ENCODE results near the gene GAS6.

GRCh38 chr13:113810640-113811039 is 53.2 kb downstream of the GAS6 start:
- TF ChIP-seq CTCF (IDR thresholded peaks at IDR 0.05) = no peak
- no peak for TF ChIP-seq POLR2A (IDR thresholded peaks at IDR 0.05)
